ENCODE results near the gene CMTM7. TPM values are rescaled to one million over a fixed set of nuclear protein-coding genes. Genes with fewer than 3 reads are reported as not detected.
"Not testable (repeated sequence)": the region's sequence is repeated elsewhere in the genome, so short reads cannot be mapped to it uniquely, and the experiment has no call there.

Gene CMTM7
- total RNA-seq, 1 donor from 2014 or later, result 24.6 TPM

GRCh38 chr3:32383136-32383711 is 8.4 kb upstream of the CMTM7 start:
- Mint-ChIP-seq H3K9me3 (ENCODE audit: low read depth) (no peaks in the 10 kb centered on the region), H3K4me1 (ENCODE audit: low read depth) (peaks cover 12% of the 10 kb centered on the region), H3K4me3 (ENCODE audit: low read depth) (no peak overlapping the region), H3K36me3 (ENCODE audit: insufficient read depth) (no peaks in the 10 kb centered on the region), H3K27me3 (peaks cover 9% of the 10 kb centered on the region), H3K27ac (no peak overlapping the region)
- TF ChIP-seq, protein P1, sequence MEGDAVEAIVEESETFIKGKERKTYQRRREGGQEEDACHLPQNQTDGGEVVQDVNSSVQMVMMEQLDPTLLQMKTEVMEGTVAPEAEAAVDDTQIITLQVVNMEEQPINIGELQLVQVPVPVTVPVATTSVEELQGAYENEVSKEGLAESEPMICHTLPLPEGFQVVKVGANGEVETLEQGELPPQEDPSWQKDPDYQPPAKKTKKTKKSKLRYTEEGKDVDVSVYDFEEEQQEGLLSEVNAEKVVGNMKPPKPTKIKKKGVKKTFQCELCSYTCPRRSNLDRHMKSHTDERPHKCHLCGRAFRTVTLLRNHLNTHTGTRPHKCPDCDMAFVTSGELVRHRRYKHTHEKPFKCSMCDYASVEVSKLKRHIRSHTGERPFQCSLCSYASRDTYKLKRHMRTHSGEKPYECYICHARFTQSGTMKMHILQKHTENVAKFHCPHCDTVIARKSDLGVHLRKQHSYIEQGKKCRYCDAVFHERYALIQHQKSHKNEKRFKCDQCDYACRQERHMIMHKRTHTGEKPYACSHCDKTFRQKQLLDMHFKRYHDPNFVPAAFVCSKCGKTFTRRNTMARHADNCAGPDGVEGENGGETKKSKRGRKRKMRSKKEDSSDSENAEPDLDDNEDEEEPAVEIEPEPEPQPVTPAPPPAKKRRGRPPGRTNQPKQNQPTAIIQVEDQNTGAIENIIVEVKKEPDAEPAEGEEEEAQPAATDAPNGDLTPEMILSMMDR (IDR thresholded peaks at IDR 0.05; ENCODE audit: unreplicated experiment), result no peak
- DNase-seq (ENCODE audit: low spot score, unreplicated experiment), result no peak

- Mint-ChIP-seq H3K36me3 (ENCODE audit: insufficient read depth) (no peaks in the 10 kb centered on the region), H3K27me3 (peaks cover 9% of the 10 kb centered on the region), H3K4me1 (ENCODE audit: low read depth) (peaks cover 10% of the 10 kb centered on the region), H3K9me3 (ENCODE audit: low read depth) (no peaks in the 10 kb centered on the region), H3K27ac (peak overlapping the region; percentile 31), H3K4me3 (ENCODE audit: low read depth) (no peak overlapping the region)
- TF ChIP-seq, protein P1 (IDR thresholded peaks at IDR 0.05; ENCODE audit: unreplicated experiment), result no peak
- DNase-seq (ENCODE audit: low spot score, unreplicated experiment), result no peak
Observed at GRCh38 chr3:32384938-32385337, 6.7 kb upstream of the CMTM7 start.

- H3K36me3 Mint-ChIP-seq (ENCODE audit: insufficient read depth), result no peaks in the 10 kb centered on the region
- DNase-seq (ENCODE audit: low spot score, unreplicated experiment), result no peak
- H3K4me1 Mint-ChIP-seq (ENCODE audit: low read depth), result peaks cover 11% of the 10 kb centered on the region
- H3K4me3 Mint-ChIP-seq (ENCODE audit: low read depth), result no peak overlapping the region
- TF ChIP-seq, protein P1 (IDR thresholded peaks at IDR 0.05; ENCODE audit: unreplicated experiment), result no peak
- no peaks in the 10 kb centered on the region for H3K9me3 Mint-ChIP-seq (ENCODE audit: low read depth)
- no peak overlapping the region for H3K27ac Mint-ChIP-seq
- peaks cover 14% of the 10 kb centered on the region for H3K27me3 Mint-ChIP-seq
Observed at GRCh38 chr3:32387512-32387911, 4.1 kb upstream of the CMTM7 start.

GRCh38 chr3:32389577-32389976 is 2.1 kb upstream of the CMTM7 start:
- not testable (repeated sequence) for H3K36me3 Mint-ChIP-seq (ENCODE audit: insufficient read depth); DNase-seq (ENCODE audit: low spot score, unreplicated experiment); H3K9me3 Mint-ChIP-seq (ENCODE audit: low read depth); H3K27ac Mint-ChIP-seq
- peak overlapping the region; percentile 21 for H3K4me3 Mint-ChIP-seq (ENCODE audit: low read depth)
- H3K27me3 Mint-ChIP-seq, result peaks cover 11% of the 10 kb centered on the region
- H3K4me1 Mint-ChIP-seq (ENCODE audit: low read depth), result peaks cover 16% of the 10 kb centered on the region

GRCh38 chr3:32392536-32393302 is 1.1 kb downstream of the CMTM7 start:
- H3K4me3 Mint-ChIP-seq (ENCODE audit: low read depth), result peak overlapping the region; percentile 92
- no peaks in the 10 kb centered on the region for H3K9me3 Mint-ChIP-seq (ENCODE audit: low read depth)
- DNase-seq (ENCODE audit: low spot score, unreplicated experiment), result no peak
- peak overlapping the region; percentile 97 for H3K27ac Mint-ChIP-seq
- H3K27me3 Mint-ChIP-seq, result peaks cover 5% of the 10 kb centered on the region
- H3K4me1 Mint-ChIP-seq (ENCODE audit: low read depth), result peaks cover 15% of the 10 kb centered on the region
- H3K36me3 Mint-ChIP-seq (ENCODE audit: insufficient read depth), result peaks cover 2% of the 10 kb centered on the region
- TF ChIP-seq, protein P1 (IDR thresholded peaks at IDR 0.05; ENCODE audit: unreplicated experiment), result no peak
